HG03469 (cell line): ENCODE results near the gene CAPN11.

Source experiments
- ATAC-seq: cut with Tn5 transposase; IDR thresholded peaks from one replicate; pipeline ENCODE4 v1.9.1; 2021; ENCODE audit warnings: mild to moderate bottlenecking, moderate library complexity, moderate number of reproducible peaks; ENCODE audit not compliant: unreplicated experiment

CAPN11 gene

GRCh38 chr6:44158770-44159228, at the start of gene CAPN11:
CAPN11 (plus strand) TSS chr6:44158820; CDS start chr6:44158849, 29 bp downstream.
- ATAC-seq, result no peak

GRCh38 chr6:44109212-44109611, 49.4 kb upstream of the CAPN11 start:
- ATAC-seq, result no peak

GRCh38 chr6:44110005-44110676, 48.5 kb upstream of the CAPN11 start:
- no peak for ATAC-seq

- ATAC-seq, result no peak
Observed at GRCh38 chr6:44110966-44111365, 47.7 kb upstream of the CAPN11 start.

GRCh38 chr6:44111434-44112417, 46.9 kb upstream of the CAPN11 start:
- ATAC-seq, result no peak

GRCh38 chr6:44113414-44113813, 45.2 kb upstream of the CAPN11 start:
- ATAC-seq, result no peak

GRCh38 chr6:44115866-44116265, 42.8 kb upstream of the CAPN11 start:
- ATAC-seq, result no peak

- ATAC-seq, result no peak
Observed at GRCh38 chr6:44116641-44117382, 41.8 kb upstream of the CAPN11 start.

- no peak for ATAC-seq
Observed at GRCh38 chr6:44117397-44118128, 41.1 kb upstream of the CAPN11 start.

GRCh38 chr6:44119704-44120262, 38.8 kb upstream of the CAPN11 start:
- no peak for ATAC-seq

GRCh38 chr6:44120692-44121443, 37.8 kb upstream of the CAPN11 start:
- no peak for ATAC-seq

GRCh38 chr6:44122801-44123200, 35.8 kb upstream of the CAPN11 start:
- no peak for ATAC-seq

- no peak for ATAC-seq
Observed at GRCh38 chr6:44123544-44123943, 35.1 kb upstream of the CAPN11 start.

GRCh38 chr6:44126320-44127149, 32.1 kb upstream of the CAPN11 start:
- ATAC-seq, result no peak

- no peak for ATAC-seq
Observed at GRCh38 chr6:44127186-44128019, 31.2 kb upstream of the CAPN11 start, which contains the start of the genes MRPL14 and TMEM63B. MRPL14 (minus strand) TSS chr6:44127452; CDS start chr6:44116611, 10,841 bp downstream. TMEM63B (plus strand) TSS chr6:44127554; CDS start chr6:44134585, 7,031 bp downstream.

GRCh38 chr6:44128020-44128917, 30.4 kb upstream of the CAPN11 start:
- ATAC-seq, result no peak
